Choroid plexus epithelial cell (primary cell): ENCODE results near the gene MYO9A.
"Not testable (repeated sequence)": the region's sequence is repeated elsewhere in the genome, so short reads cannot be mapped to it uniquely, and the experiment has no call there.

Experiments
- DNase-seq: peaks from one replicate; pipeline ENCODE4 v3.0.0-alpha.2; 2010; ENCODE audit warnings: low read depth
- H3K4me3 ChIP-seq: 2 replicates; pipeline ENCODE4 v1.5.1; 2011; ENCODE audit warnings: low read depth, mild to moderate bottlenecking, control low read depth, low read length, moderate library complexity
- CTCF ChIP-seq: conservative IDR thresholded peaks from 2 replicates; pipeline ENCODE4 v1.5.1; 2011; ENCODE audit warnings: low read depth, mild to moderate bottlenecking, control low read depth, inconsistent platforms, low read length, moderate library complexity

The MYO9A gene

GRCh38 chr15:72112116-72112515 is 5.8 kb downstream of the MYO9A start:
- peak; percentile 28 for DNase-seq
- H3K4me3 ChIP-seq, result no peak overlapping the region
- no peak for TF ChIP-seq CTCF

DNA sequence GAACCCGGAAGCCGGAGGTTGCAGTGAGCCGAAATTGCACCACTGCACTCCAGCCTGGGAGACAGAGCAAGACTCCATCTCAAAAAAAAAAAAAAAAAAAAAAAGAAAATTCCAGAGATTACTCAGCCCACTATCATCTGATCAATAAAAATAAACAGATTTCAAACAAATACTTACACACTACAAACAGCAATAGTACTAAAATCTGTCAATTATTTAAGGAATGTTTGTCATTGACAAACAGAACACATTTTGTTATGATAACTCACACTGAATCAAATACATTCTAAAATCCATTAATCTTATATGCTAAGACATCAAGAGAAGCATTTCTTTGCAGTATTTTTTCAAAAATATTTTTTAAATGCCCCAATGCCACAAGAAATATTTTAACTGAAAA is 7.6 kb downstream of the MYO9A start:
- H3K4me3 ChIP-seq, result no peak overlapping the region
- TF ChIP-seq CTCF, result no peak
- no peak for DNase-seq

DNA sequence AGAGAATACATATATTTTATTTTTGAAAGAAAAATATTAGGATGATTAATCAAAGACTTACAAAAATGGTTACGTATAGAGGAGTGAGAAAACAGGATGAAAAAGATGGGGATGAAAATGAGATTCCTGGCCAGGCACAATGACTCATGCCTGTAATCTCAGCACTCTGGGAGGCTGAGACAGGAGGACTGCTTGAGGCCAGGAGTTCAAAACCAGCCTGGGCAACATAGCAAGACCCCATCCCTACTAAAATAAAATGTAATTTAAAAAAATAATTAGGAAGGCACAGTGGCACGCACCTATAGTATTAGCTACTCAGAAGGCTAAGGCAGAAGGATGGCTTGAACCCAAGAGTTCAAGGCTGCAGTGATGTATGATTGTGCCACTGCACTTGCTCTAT is 11.9 kb downstream of the MYO9A start:
- no peak for TF ChIP-seq CTCF
- no peak for DNase-seq
- H3K4me3 ChIP-seq, result no peak overlapping the region

- DNase-seq, result no peak
- TF ChIP-seq CTCF, result no peak
- H3K4me3 ChIP-seq, result no peak overlapping the region
Measured at GRCh38 chr15:72105111-72105510, 12.8 kb downstream of the MYO9A start.

GRCh38 chr15:72100551-72100950 is 17.4 kb downstream of the MYO9A start:
- not testable (repeated sequence) for H3K4me3 ChIP-seq, DNase-seq

- TF ChIP-seq CTCF, result no peak
- DNase-seq, result no peak
- H3K4me3 ChIP-seq, result no peak overlapping the region
Measured at GRCh38 chr15:72099155-72099554, 18.8 kb downstream of the MYO9A start.

DNA sequence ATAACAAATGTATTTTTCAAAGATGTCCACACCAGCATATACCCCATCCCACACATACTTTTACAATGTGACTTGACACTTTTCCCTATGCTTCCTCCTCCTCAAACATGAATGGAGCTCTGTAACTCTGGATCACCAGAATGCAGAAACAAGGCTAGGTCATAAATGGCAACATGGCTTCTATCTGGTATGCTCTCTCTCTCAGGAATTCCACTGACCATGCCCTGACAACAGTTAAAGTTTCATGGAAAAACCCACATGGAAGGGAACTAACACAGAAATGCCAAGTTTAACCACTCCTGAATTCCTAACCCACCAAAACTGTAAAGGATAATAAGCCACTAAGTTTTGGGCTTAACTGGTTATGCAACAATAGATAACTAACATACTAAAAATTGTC is 19.9 kb downstream of the MYO9A start:
- no peak overlapping the region for H3K4me3 ChIP-seq
- no peak for TF ChIP-seq CTCF
- no peak for DNase-seq

DNA sequence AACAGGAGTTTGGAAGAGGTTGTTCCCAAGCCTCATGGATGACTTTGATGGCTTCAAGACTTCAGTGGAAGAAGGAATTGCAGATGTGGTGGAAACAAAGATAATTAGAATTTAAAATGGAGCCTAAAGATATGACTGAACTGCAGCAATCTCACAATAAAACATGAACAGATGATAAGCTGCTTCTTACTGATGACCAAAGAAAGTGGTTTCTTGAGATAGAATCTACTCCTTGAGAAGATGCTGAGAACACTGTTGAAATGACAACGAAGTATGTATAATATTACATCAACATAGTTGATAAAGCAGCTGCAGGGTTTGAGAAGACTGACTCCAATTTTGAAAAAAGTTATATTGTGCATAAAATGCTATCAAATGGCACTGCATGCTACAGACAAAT is 21.2 kb downstream of the MYO9A start:
- no peak for DNase-seq
- no peak for TF ChIP-seq CTCF
- no peak overlapping the region for H3K4me3 ChIP-seq
